Measurements from ENCODE around the gene CCDC146. TPM values are rescaled to one million over a fixed set of nuclear protein-coding genes. Genes with fewer than 3 reads are reported as not detected.

Gene CCDC146
- total RNA-seq, 1 experiment from 2014 or later, result 14.6 TPM

GRCh38 chr7:77253151-77253550, 130.7 kb downstream of the CCDC146 start:
- Histone ChIP-seq H3K4me2 (ENCODE audit: low read depth, low read length, poor library complexity, severe bottlenecking) (no peak overlapping the region), H3K27ac (ENCODE audit: low read length) (no peak overlapping the region), H3K27me3 (ENCODE audit: low read length) (no peaks in the 10 kb centered on the region), H2AFZ (ENCODE audit: low read length) (no peak overlapping the region), H3K9ac (ENCODE audit: low read length) (no peak overlapping the region), H3K4me1 (ENCODE audit: low read length) (no peaks in the 10 kb centered on the region), H3K36me3 (ENCODE audit: insufficient read depth, low read length) (no peaks in the 10 kb centered on the region), H3K9me3 (ENCODE audit: low read length) (no peaks in the 10 kb centered on the region), H3K79me2 (ENCODE audit: low read length) (no peaks in the 10 kb centered on the region), H3K9me2 (replicated peaks; ENCODE audit: insufficient read depth, low read length) (no peaks in the 10 kb centered on the region), H3K4me3 (ENCODE audit: low read length) (no peak overlapping the region), H4K20me1 (ENCODE audit: insufficient read depth, low read depth, low read length) (no peaks in the 10 kb centered on the region)
- no peak for DNase-seq

GRCh38 chr7:77254429-77254828, 132.0 kb downstream of the CCDC146 start:
- H3K4me3 ChIP-seq (ENCODE audit: low read length), result no peak overlapping the region
- no peaks in the 10 kb centered on the region for H3K79me2 ChIP-seq (ENCODE audit: low read length)
- no peak overlapping the region for H3K27ac ChIP-seq (ENCODE audit: low read length)
- no peak overlapping the region for H2AFZ ChIP-seq (ENCODE audit: low read length)
- H4K20me1 ChIP-seq (ENCODE audit: insufficient read depth, low read depth, low read length), result no peaks in the 10 kb centered on the region
- no peaks in the 10 kb centered on the region for H3K4me1 ChIP-seq (ENCODE audit: low read length)
- H3K27me3 ChIP-seq (ENCODE audit: low read length), result no peaks in the 10 kb centered on the region
- no peak overlapping the region for H3K9ac ChIP-seq (ENCODE audit: low read length)
- no peak overlapping the region for H3K4me2 ChIP-seq (ENCODE audit: low read depth, low read length, poor library complexity, severe bottlenecking)
- H3K36me3 ChIP-seq (ENCODE audit: insufficient read depth, low read length), result no peaks in the 10 kb centered on the region
- H3K9me3 ChIP-seq (ENCODE audit: low read length), result no peaks in the 10 kb centered on the region
- no peak for DNase-seq
- no peaks in the 10 kb centered on the region for H3K9me2 ChIP-seq (replicated peaks; ENCODE audit: insufficient read depth, low read length)

DNA sequence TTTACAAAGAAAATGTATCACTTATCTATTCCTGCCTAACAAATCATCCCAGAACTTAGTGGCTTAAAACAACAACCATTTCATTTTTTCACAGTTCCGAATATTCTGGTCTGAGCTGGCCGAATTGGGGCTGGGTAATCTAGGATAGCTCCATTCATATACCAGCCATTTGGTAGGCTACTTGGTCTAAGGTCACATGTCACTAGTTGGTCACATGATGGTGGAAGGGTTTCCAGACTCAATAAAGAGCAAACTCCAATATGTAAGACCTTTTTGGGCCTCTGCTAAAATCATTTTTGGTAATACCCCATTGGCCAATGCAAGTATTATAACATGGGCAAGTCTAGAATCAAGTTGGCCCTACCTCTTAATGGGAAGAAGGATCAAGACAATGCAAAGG, 132.5 kb downstream of the CCDC146 start:
- Histone ChIP-seq H2AFZ (ENCODE audit: low read length) (no peak overlapping the region), H3K9me3 (ENCODE audit: low read length) (no peaks in the 10 kb centered on the region), H3K4me2 (ENCODE audit: low read depth, low read length, poor library complexity, severe bottlenecking) (no peak overlapping the region), H3K4me1 (ENCODE audit: low read length) (no peaks in the 10 kb centered on the region), H3K4me3 (ENCODE audit: low read length) (no peak overlapping the region), H3K9me2 (replicated peaks; ENCODE audit: insufficient read depth, low read length) (no peaks in the 10 kb centered on the region), H3K79me2 (ENCODE audit: low read length) (no peaks in the 10 kb centered on the region), H3K9ac (ENCODE audit: low read length) (no peak overlapping the region), H3K27ac (ENCODE audit: low read length) (no peak overlapping the region), H4K20me1 (ENCODE audit: insufficient read depth, low read depth, low read length) (no peaks in the 10 kb centered on the region), H3K27me3 (ENCODE audit: low read length) (no peaks in the 10 kb centered on the region), H3K36me3 (ENCODE audit: insufficient read depth, low read length) (no peaks in the 10 kb centered on the region)
- no peak for DNase-seq

- Histone ChIP-seq H3K4me3 (ENCODE audit: low read length) (no peak overlapping the region), H3K4me1 (ENCODE audit: low read length) (no peaks in the 10 kb centered on the region), H3K9me2 (replicated peaks; ENCODE audit: insufficient read depth, low read length) (no peaks in the 10 kb centered on the region), H3K36me3 (ENCODE audit: insufficient read depth, low read length) (no peaks in the 10 kb centered on the region), H3K27me3 (ENCODE audit: low read length) (no peaks in the 10 kb centered on the region), H3K4me2 (ENCODE audit: low read depth, low read length, poor library complexity, severe bottlenecking) (no peak overlapping the region), H3K79me2 (ENCODE audit: low read length) (no peaks in the 10 kb centered on the region), H3K27ac (ENCODE audit: low read length) (no peak overlapping the region), H4K20me1 (ENCODE audit: insufficient read depth, low read depth, low read length) (no peaks in the 10 kb centered on the region), H3K9ac (ENCODE audit: low read length) (no peak overlapping the region), H3K9me3 (ENCODE audit: low read length) (no peaks in the 10 kb centered on the region), H2AFZ (ENCODE audit: low read length) (no peak overlapping the region)
- no peak for DNase-seq
These were observed 135.6 kb downstream of the CCDC146 start for GRCh38 chr7:77258014-77258413.

DNA sequence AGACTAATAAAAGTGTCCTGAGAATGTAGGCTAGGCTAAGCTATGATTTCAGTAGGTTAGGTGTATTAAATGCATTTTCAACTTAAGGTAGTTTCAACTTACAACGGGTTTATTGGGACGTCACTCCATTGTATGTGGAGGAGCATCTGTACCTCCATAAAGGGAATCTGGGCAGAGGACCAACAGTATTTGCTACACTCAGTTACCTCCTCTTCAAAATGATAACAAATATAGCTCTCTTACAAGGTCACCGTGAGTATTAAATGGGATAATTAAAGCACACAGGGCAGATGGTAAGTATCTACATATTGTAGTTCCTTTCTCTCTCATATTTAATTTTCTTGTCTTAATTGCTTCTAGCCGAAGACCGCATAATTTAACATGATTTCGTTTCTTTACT, 136.2 kb downstream of the CCDC146 start:
- no peaks in the 10 kb centered on the region for H3K36me3 ChIP-seq (ENCODE audit: insufficient read depth, low read length)
- no peak overlapping the region for H3K4me3 ChIP-seq (ENCODE audit: low read length)
- no peak for DNase-seq
- H3K4me2 ChIP-seq (ENCODE audit: low read depth, low read length, poor library complexity, severe bottlenecking), result no peak overlapping the region
- no peaks in the 10 kb centered on the region for H3K9me3 ChIP-seq (ENCODE audit: low read length)
- no peaks in the 10 kb centered on the region for H3K9me2 ChIP-seq (replicated peaks; ENCODE audit: insufficient read depth, low read length)
- H4K20me1 ChIP-seq (ENCODE audit: insufficient read depth, low read depth, low read length), result no peaks in the 10 kb centered on the region
- H2AFZ ChIP-seq (ENCODE audit: low read length), result no peak overlapping the region
- H3K27ac ChIP-seq (ENCODE audit: low read length), result no peak overlapping the region
- no peaks in the 10 kb centered on the region for H3K27me3 ChIP-seq (ENCODE audit: low read length)
- H3K79me2 ChIP-seq (ENCODE audit: low read length), result no peaks in the 10 kb centered on the region
- H3K9ac ChIP-seq (ENCODE audit: low read length), result no peak overlapping the region
- H3K4me1 ChIP-seq (ENCODE audit: low read length), result no peaks in the 10 kb centered on the region

DNA sequence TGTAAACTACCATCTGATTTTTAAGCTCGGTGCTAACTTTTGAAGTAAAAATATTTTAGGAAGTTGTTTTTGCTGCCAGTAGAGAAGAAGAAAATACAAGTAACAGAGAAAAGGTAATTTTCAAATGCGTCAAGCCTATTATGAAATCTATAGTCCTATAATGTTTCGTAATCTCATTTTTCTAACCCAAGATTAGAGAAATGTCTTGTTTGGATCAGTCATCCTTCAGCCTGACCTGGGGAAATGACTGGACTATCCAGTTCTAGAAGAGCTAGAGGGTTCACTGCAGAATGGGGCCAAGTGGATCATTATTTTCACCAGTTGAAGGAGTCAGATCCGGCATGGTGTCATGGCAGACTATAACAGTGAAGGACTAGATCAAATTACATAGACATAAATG, 139.9 kb downstream of the CCDC146 start:
- H3K36me3 ChIP-seq (ENCODE audit: insufficient read depth, low read length), result no peaks in the 10 kb centered on the region
- H4K20me1 ChIP-seq (ENCODE audit: insufficient read depth, low read depth, low read length), result no peaks in the 10 kb centered on the region
- H2AFZ ChIP-seq (ENCODE audit: low read length), result no peak overlapping the region
- H3K27ac ChIP-seq (ENCODE audit: low read length), result no peak overlapping the region
- no peak overlapping the region for H3K9ac ChIP-seq (ENCODE audit: low read length)
- peaks cover 11% of the 10 kb centered on the region for H3K4me1 ChIP-seq (ENCODE audit: low read length)
- H3K9me3 ChIP-seq (ENCODE audit: low read length), result no peaks in the 10 kb centered on the region
- no peaks in the 10 kb centered on the region for H3K79me2 ChIP-seq (ENCODE audit: low read length)
- no peak overlapping the region for H3K4me3 ChIP-seq (ENCODE audit: low read length)
- no peaks in the 10 kb centered on the region for H3K27me3 ChIP-seq (ENCODE audit: low read length)
- no peak overlapping the region for H3K4me2 ChIP-seq (ENCODE audit: low read depth, low read length, poor library complexity, severe bottlenecking)
- no peaks in the 10 kb centered on the region for H3K9me2 ChIP-seq (replicated peaks; ENCODE audit: insufficient read depth, low read length)
- DNase-seq, result no peak

GRCh38 chr7:77265666-77266065, 143.3 kb downstream of the CCDC146 start:
- H3K9me3 ChIP-seq (ENCODE audit: low read length), result no peaks in the 10 kb centered on the region
- no peaks in the 10 kb centered on the region for H3K79me2 ChIP-seq (ENCODE audit: low read length)
- H3K4me2 ChIP-seq (ENCODE audit: low read depth, low read length, poor library complexity, severe bottlenecking), result no peak overlapping the region
- no peak for DNase-seq
- no peak overlapping the region for H2AFZ ChIP-seq (ENCODE audit: low read length)
- no peaks in the 10 kb centered on the region for H3K27me3 ChIP-seq (ENCODE audit: low read length)
- no peaks in the 10 kb centered on the region for H3K9me2 ChIP-seq (replicated peaks; ENCODE audit: insufficient read depth, low read length)
- H3K36me3 ChIP-seq (ENCODE audit: insufficient read depth, low read length), result no peaks in the 10 kb centered on the region
- no peak overlapping the region for H3K4me3 ChIP-seq (ENCODE audit: low read length)
- no peak overlapping the region; the same call in 1 of the 2 replicates for H3K27ac ChIP-seq (ENCODE audit: low read length)
- no peaks in the 10 kb centered on the region for H4K20me1 ChIP-seq (ENCODE audit: insufficient read depth, low read depth, low read length)
- peaks cover 30% of the 10 kb centered on the region for H3K4me1 ChIP-seq (ENCODE audit: low read length)
- no peak overlapping the region for H3K9ac ChIP-seq (ENCODE audit: low read length)

GRCh38 chr7:77266291-77266794, 143.9 kb downstream of the CCDC146 start:
- Histone ChIP-seq H2AFZ (ENCODE audit: low read length) (no peak overlapping the region), H3K4me1 (ENCODE audit: low read length) (peaks cover 30% of the 10 kb centered on the region), H3K4me2 (ENCODE audit: low read depth, low read length, poor library complexity, severe bottlenecking) (no peak overlapping the region), H3K36me3 (ENCODE audit: insufficient read depth, low read length) (no peaks in the 10 kb centered on the region), H3K9ac (ENCODE audit: low read length) (no peak overlapping the region), H4K20me1 (ENCODE audit: insufficient read depth, low read depth, low read length) (no peaks in the 10 kb centered on the region), H3K27ac (ENCODE audit: low read length) (no peak overlapping the region; the same call in 1 of the 2 replicates), H3K79me2 (ENCODE audit: low read length) (no peaks in the 10 kb centered on the region), H3K9me3 (ENCODE audit: low read length) (no peaks in the 10 kb centered on the region), H3K27me3 (ENCODE audit: low read length) (no peaks in the 10 kb centered on the region), H3K9me2 (replicated peaks; ENCODE audit: insufficient read depth, low read length) (no peaks in the 10 kb centered on the region), H3K4me3 (ENCODE audit: low read length) (no peak overlapping the region)
- no peak for DNase-seq

All from Karpas-422 (cell line).